ENCODE measurements around the gene TRIM72. TPM values are rescaled to one million over a fixed set of nuclear protein-coding genes. Genes with fewer than 3 reads are reported as not detected.
A peak's percentile ranks its signal among the peaks of the same experiment; 100 is the strongest.
"Not testable (repeated sequence)": the region's sequence is repeated elsewhere in the genome, so short reads cannot be mapped to it uniquely, and the experiment has no call there.

Gene TRIM72
- total RNA-seq, 1 donor from 2014 or later: 117 TPM

GRCh38 chr16:31215287-31216162, 1.6 kb downstream of the TRIM72 start:
- DNase-seq: peak; percentile 72

- DNase-seq: no peak
Measured at GRCh38 chr16:31216422-31217135, 2.7 kb downstream of the TRIM72 start, which contains the start of gene PYDC1. TSS of gene PYDC1 (minus strand) at chr16:31217135. CDS start at chr16:31217028, 107 bp downstream.

GRCh38 chr16:31217136-31217530, 3.2 kb downstream of the TRIM72 start:
- no peak for DNase-seq

GRCh38 chr16:31219154-31219741, 5.3 kb downstream of the TRIM72 start:
- no peak for DNase-seq

GRCh38 chr16:31221357-31222160, 7.6 kb downstream of the TRIM72 start:
- DNase-seq: no peak

- no peak for DNase-seq
Measured at GRCh38 chr16:31223044-31223443, 9.1 kb downstream of the TRIM72 start.

GRCh38 chr16:31224092-31224955, 10.4 kb downstream of the TRIM72 start:
- no peak for DNase-seq

- no peak for DNase-seq
Measured at GRCh38 chr16:31225193-31225592, 11.3 kb downstream of the TRIM72 start.

- DNase-seq: no peak
Measured at GRCh38 chr16:31228206-31228605, 14.3 kb downstream of the TRIM72 start.

- DNase-seq: no peak
Measured at GRCh38 chr16:31229501-31229900, 15.6 kb downstream of the TRIM72 start.

GRCh38 chr16:31238041-31238440, 24.1 kb downstream of the TRIM72 start:
- DNase-seq: no peak

GRCh38 chr16:31242206-31242605, 28.3 kb downstream of the TRIM72 start:
- peak; percentile 23 for DNase-seq

GRCh38 chr16:31243734-31244670, 30.1 kb downstream of the TRIM72 start:
- DNase-seq: no peak

GRCh38 chr16:31245598-31245997, 31.7 kb downstream of the TRIM72 start:
- DNase-seq: not testable (repeated sequence)

GRCh38 chr16:31246296-31246695, 32.4 kb downstream of the TRIM72 start:
- DNase-seq: no peak

- no peak for DNase-seq
Measured at GRCh38 chr16:31248344-31248743, 34.4 kb downstream of the TRIM72 start.

GRCh38 chr16:31250782-31251384, 37.0 kb downstream of the TRIM72 start:
- DNase-seq: no peak

GRCh38 chr16:31251435-31251834, 37.5 kb downstream of the TRIM72 start:
- DNase-seq: no peak

- no peak for DNase-seq
Measured at GRCh38 chr16:31253642-31254045, 39.7 kb downstream of the TRIM72 start.

Data from tongue (tissue), 2 donors.